ENCODE data around the gene PHPT1. TPM values are rescaled to one million over a fixed set of nuclear protein-coding genes. Genes with fewer than 3 reads are reported as not detected.

PHPT1 gene
- total RNA-seq, 4 donors from 2014 or later = 98.8 to 204 (median 152) TPM

GRCh38 chr9:136823136-136824046 lies 25.8 kb upstream of the PHPT1 start:
- ATAC-seq (no peak), DNase-seq (no peak)
- in situ Hi-C loops (cut with MboI; ENCODE audit: low sequenced_read_pairs in 4 of 4) (no loop called here), intact Hi-C loops (cut with DNase I; ENCODE audit: low total_unique reads) (no loop called here)
- H3K36me3 ChIP-seq = peaks cover 3 to 30% of the 10 kb centered on the region in 2 donors
- H3K27me3 ChIP-seq = no peaks in the 10 kb centered on the region
- no peaks in the 10 kb centered on the region for H3K4me1 ChIP-seq
- no peak overlapping the region for H3K27ac ChIP-seq
- H3K4me3 ChIP-seq = no peak overlapping the region
- TF ChIP-seq POLR2A (IDR thresholded peaks at IDR 0.05) (no peak), CTCF (IDR thresholded peaks at IDR 0.05 in 4 of 5, conservative IDR thresholded peaks at IDR 0.05 in 1 of 5) (no peak)
- H3K9me3 ChIP-seq = no peaks in the 10 kb centered on the region

- H3K27me3 ChIP-seq = no peaks in the 10 kb centered on the region
- DNase-seq (no peak), ATAC-seq (no peak)
- no peak overlapping the region for H3K4me3 ChIP-seq
- H3K27ac ChIP-seq = no peak overlapping the region
- no peaks in the 10 kb centered on the region for H3K4me1 ChIP-seq
- TF ChIP-seq POLR2A (IDR thresholded peaks at IDR 0.05) (no peak), CTCF (IDR thresholded peaks at IDR 0.05 in 4 of 5, conservative IDR thresholded peaks at IDR 0.05 in 1 of 5) (no peak)
- in situ Hi-C loops (cut with MboI; ENCODE audit: low sequenced_read_pairs in 4 of 4) (no loop called here), intact Hi-C loops (cut with DNase I; ENCODE audit: low total_unique reads) (no loop called here)
- H3K36me3 ChIP-seq = peaks cover 3 to 43% of the 10 kb centered on the region in 2 donors
- H3K9me3 ChIP-seq = no peaks in the 10 kb centered on the region
Observed at GRCh38 chr9:136824496-136825225, 24.5 kb upstream of the PHPT1 start.

- Histone ChIP-seq H3K4me3 (no peak overlapping the region), H3K36me3 (peaks cover 3 to 50% of the 10 kb centered on the region in 2 donors), H3K9me3 (no peaks in the 10 kb centered on the region), H3K4me1 (no peaks in the 10 kb centered on the region), H3K27ac (no peak overlapping the region), H3K27me3 (no peaks in the 10 kb centered on the region)
- TF ChIP-seq POLR2A (IDR thresholded peaks at IDR 0.05) (no peak), CTCF (IDR thresholded peaks at IDR 0.05 in 4 of 5, conservative IDR thresholded peaks at IDR 0.05 in 1 of 5) (no peak)
- ATAC-seq = no peak
- in situ Hi-C loops (cut with MboI; ENCODE audit: low sequenced_read_pairs in 4 of 4) = no loop called here
- intact Hi-C loops (cut with DNase I; ENCODE audit: low total_unique reads) = no loop called here
- no peak for DNase-seq
Observed at GRCh38 chr9:136825295-136826187, 23.7 kb upstream of the PHPT1 start.

GRCh38 chr9:136826188-136826541 lies 23.0 kb upstream of the PHPT1 start:
- no peak for DNase-seq
- no peak overlapping the region for H3K4me3 ChIP-seq
- no peak overlapping the region for H3K27ac ChIP-seq
- no peak for TF ChIP-seq CTCF (IDR thresholded peaks at IDR 0.05 in 4 of 5, conservative IDR thresholded peaks at IDR 0.05 in 1 of 5)
- TF ChIP-seq POLR2A (IDR thresholded peaks at IDR 0.05) = no peak
- ATAC-seq = no peak
- in situ Hi-C loops (cut with MboI; ENCODE audit: low sequenced_read_pairs in 4 of 4) = no loop called here
- no peaks in the 10 kb centered on the region for H3K27me3 ChIP-seq
- intact Hi-C loops (cut with DNase I; ENCODE audit: low total_unique reads) = no loop called here
- H3K36me3 ChIP-seq = peaks cover 3 to 56% of the 10 kb centered on the region in 2 donors
- no peaks in the 10 kb centered on the region for H3K4me1 ChIP-seq
- H3K9me3 ChIP-seq = no peaks in the 10 kb centered on the region

Measured in gastrocnemius medialis (tissue), 4 donors.